ENCODE results near the gene MRPL41. TPM values are rescaled to one million over a fixed set of nuclear protein-coding genes. Genes with fewer than 3 reads are reported as not detected.

MRPL41 gene
- total and polyA plus RNA-seq, 2 donors from 2014 or later, result 47.3 to 150 TPM

GRCh38 chr9:137556069-137556838 is 4.6 kb downstream of the MRPL41 start:
- H3K9ac ChIP-seq (ENCODE audit: low read length in 3 of 3), result no peak overlapping the region
- peak in 1 of 5 donors; percentile 70 for DNase-seq
- intact Hi-C loops (cut with DNase I), result no loop called here

GRCh38 chr9:137558127-137558526 is 6.4 kb downstream of the MRPL41 start:
- intact Hi-C loops (cut with DNase I), result no loop called here
- no peak overlapping the region for H3K4me3 ChIP-seq (ENCODE audit: low read length in 3 of 3)
- no peaks in the 10 kb centered on the region for H3K9me3 ChIP-seq (ENCODE audit: control insufficient read depth in 2 of 3, insufficient read depth in 1 of 3, low read length in 3 of 3)

More at GRCh38 chr9:137556069-137556838, 4.6 kb downstream of the MRPL41 start:
- no peak for FAIRE-seq
- H3K27me3 ChIP-seq (ENCODE audit: control insufficient read depth, insufficient read depth, low read length), result no peaks in the 10 kb centered on the region
- H3K9me3 ChIP-seq (ENCODE audit: control insufficient read depth in 2 of 3, insufficient read depth in 1 of 3, low read length in 3 of 3), result no peaks in the 10 kb centered on the region
- H3K4me3 ChIP-seq (ENCODE audit: low read length in 3 of 3), result no peak overlapping the region
- H3K36me3 ChIP-seq (ENCODE audit: control insufficient read depth in 2 of 3, insufficient read depth in 3 of 3, low read length in 3 of 3), result peaks cover 0 to 12% (median 4%) of the 10 kb centered on the region in 3 donors
- peaks cover 0 to 5% (median 5%) of the 10 kb centered on the region in 3 donors for H3K4me1 ChIP-seq (ENCODE audit: control insufficient read depth in 2 of 3, insufficient read depth in 2 of 3, low read depth in 1 of 3, low read length in 3 of 3)
- no peak overlapping the region for H3K27ac ChIP-seq (ENCODE audit: low read depth in 2 of 2, low read length in 2 of 2)
- TF ChIP-seq CTCF (IDR thresholded peaks at IDR 0.05; ENCODE audit: borderline replicate concordance, extremely low read depth, insufficient read depth), result no peak

GRCh38 chr9:137564134-137564533 is 12.5 kb downstream of the MRPL41 start:
- intact Hi-C loops (cut with DNase I), result no loop called here
- Histone ChIP-seq H3K9ac (ENCODE audit: low read length in 3 of 3) (no peak overlapping the region), H3K36me3 (ENCODE audit: control insufficient read depth in 2 of 3, insufficient read depth in 3 of 3, low read length in 3 of 3) (peaks cover 0 to 6% (median 3%) of the 10 kb centered on the region in 3 donors), H3K4me1 (ENCODE audit: control insufficient read depth in 2 of 3, insufficient read depth in 2 of 3, low read depth in 1 of 3, low read length in 3 of 3) (no peaks in the 10 kb centered on the region), H3K9me3 (ENCODE audit: control insufficient read depth in 2 of 3, insufficient read depth in 1 of 3, low read length in 3 of 3) (no peaks in the 10 kb centered on the region), H3K4me3 (ENCODE audit: low read length in 3 of 3) (no peak overlapping the region), H3K27ac (ENCODE audit: low read depth in 2 of 2, low read length in 2 of 2) (no peak overlapping the region), H3K27me3 (ENCODE audit: control insufficient read depth, insufficient read depth, low read length) (no peaks in the 10 kb centered on the region)
- DNase-seq, result no peak
- FAIRE-seq, result no peak
- TF ChIP-seq CTCF (IDR thresholded peaks at IDR 0.05; ENCODE audit: borderline replicate concordance, extremely low read depth, insufficient read depth), result no peak

More at GRCh38 chr9:137558127-137558526, 6.4 kb downstream of the MRPL41 start:
- no peaks in the 10 kb centered on the region for H3K27me3 ChIP-seq (ENCODE audit: control insufficient read depth, insufficient read depth, low read length)
- H3K9ac ChIP-seq (ENCODE audit: low read length in 3 of 3), result no peak overlapping the region
- no peaks in the 10 kb centered on the region for H3K4me1 ChIP-seq (ENCODE audit: control insufficient read depth in 2 of 3, insufficient read depth in 2 of 3, low read depth in 1 of 3, low read length in 3 of 3)
- no peak overlapping the region for H3K27ac ChIP-seq (ENCODE audit: low read depth in 2 of 2, low read length in 2 of 2)
- peaks cover 0 to 12% (median 4%) of the 10 kb centered on the region in 3 donors for H3K36me3 ChIP-seq (ENCODE audit: control insufficient read depth in 2 of 3, insufficient read depth in 3 of 3, low read length in 3 of 3)
- FAIRE-seq (no peak), DNase-seq (no peak)
- no peak for TF ChIP-seq CTCF (IDR thresholded peaks at IDR 0.05; ENCODE audit: borderline replicate concordance, extremely low read depth, insufficient read depth)

All from kidney (tissue), 14 donors.